ENCODE results near the gene NOTCH4.

The NOTCH4 gene

DNA sequence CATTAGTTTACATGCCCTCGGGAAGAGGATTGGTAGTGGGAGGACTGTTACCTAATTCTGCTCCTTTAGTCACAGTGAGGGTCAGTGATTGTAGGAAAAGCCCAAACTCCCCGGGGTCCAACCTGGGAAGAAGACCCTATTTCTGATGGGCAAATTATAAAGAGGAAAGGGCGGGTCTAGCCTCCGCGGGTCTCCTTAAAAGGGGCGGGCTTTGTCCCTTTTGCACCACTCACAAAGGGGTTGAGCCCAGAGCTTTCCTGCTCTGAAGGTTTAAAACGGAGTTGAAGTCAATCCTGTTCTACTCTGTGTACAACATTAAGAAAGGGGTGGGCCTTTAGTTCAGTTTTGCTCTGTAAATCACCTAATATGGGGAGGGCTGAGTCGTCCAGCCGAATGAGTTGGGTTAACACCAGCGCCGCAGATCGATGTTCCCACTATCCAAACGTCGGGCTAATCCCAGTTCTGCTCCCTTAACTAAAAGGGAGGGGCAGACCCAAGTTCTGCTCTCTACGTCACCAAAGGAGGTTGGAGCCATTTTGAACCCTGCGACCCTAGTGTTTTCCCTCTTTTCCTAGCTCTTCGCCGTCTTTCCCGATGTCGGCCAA lies 46.6 kb downstream of the NOTCH4 start:
- H3K27me3 ChIP-seq (ENCODE audit: insufficient read depth, low read length), result no peaks in the 10 kb centered on the region
- H3K36me3 ChIP-seq (ENCODE audit: insufficient read depth, low read depth, low read length), result peaks cover 38% of the 10 kb centered on the region
- no peaks in the 10 kb centered on the region for H3K9me3 ChIP-seq (ENCODE audit: insufficient read depth, low read depth, low read length)
- H3K27ac ChIP-seq (ENCODE audit: low read length), result peak overlapping the region; percentile 98
- peak overlapping the region; percentile 93 for H3K9ac ChIP-seq (ENCODE audit: low read depth, low read length)
- H3K4me3 ChIP-seq (ENCODE audit: low read length), result peak overlapping the region; percentile 88
- H3K4me1 ChIP-seq (ENCODE audit: insufficient read depth, low read length), result peaks cover 13% of the 10 kb centered on the region

DNA sequence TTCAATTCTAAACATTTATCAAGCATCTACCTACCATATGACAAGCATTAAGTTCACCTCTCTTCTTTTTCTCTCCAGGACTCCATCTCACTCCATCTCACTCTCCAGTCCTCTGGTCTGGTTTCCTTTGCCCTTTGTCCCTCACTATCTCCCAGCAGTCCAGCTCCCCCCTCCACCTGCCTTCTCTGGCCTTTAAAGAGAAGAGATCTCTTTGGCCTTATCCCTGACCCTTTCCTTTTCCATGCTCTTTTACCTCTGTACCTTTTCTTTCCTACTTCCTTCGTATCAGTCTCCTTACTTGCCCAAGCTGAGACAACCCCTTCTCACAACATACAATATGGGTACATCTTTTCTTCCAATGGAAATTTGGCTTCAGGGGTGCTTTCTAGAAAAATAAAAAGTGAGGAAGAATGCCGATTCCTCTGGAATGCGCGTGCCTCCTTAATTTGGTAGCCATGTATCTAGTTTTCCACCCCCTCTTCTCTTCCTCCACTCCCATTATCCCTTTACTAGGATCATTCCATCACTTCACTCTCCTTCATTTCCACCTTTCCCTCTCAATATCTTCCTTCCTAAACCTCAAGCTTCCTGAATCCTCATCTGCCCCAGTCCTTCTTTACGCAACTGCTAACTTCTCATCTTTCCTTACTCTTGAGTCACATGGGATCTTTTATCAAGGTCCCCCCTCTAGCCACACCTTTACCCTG lies 47.2 kb downstream of the NOTCH4 start:
- peak overlapping the region; percentile 88 for H3K4me3 ChIP-seq (ENCODE audit: low read length)
- no peaks in the 10 kb centered on the region for H3K27me3 ChIP-seq (ENCODE audit: insufficient read depth, low read length)
- H3K27ac ChIP-seq (ENCODE audit: low read length), result peak overlapping the region; percentile 98
- H3K36me3 ChIP-seq (ENCODE audit: insufficient read depth, low read depth, low read length), result peaks cover 38% of the 10 kb centered on the region
- peaks cover 13% of the 10 kb centered on the region for H3K4me1 ChIP-seq (ENCODE audit: insufficient read depth, low read length)
- no peaks in the 10 kb centered on the region for H3K9me3 ChIP-seq (ENCODE audit: insufficient read depth, low read depth, low read length)
- H3K9ac ChIP-seq (ENCODE audit: low read depth, low read length), result peak overlapping the region; percentile 93

GRCh38 chr6:32175711-32176475 lies 48.0 kb downstream of the NOTCH4 start, which contains the start of gene AGPAT1:
AGPAT1 (minus strand) TSS chr6:32176084; CDS start chr6:32171496, 4,588 bp downstream.
- Histone ChIP-seq H3K27ac (ENCODE audit: low read length) (peak within 1 kb of the TSS; percentile 98), H3K27me3 (ENCODE audit: insufficient read depth, low read length) (no peaks in the 10 kb centered on the region), H3K9ac (ENCODE audit: low read depth, low read length) (peak within 1 kb of the TSS; percentile 93), H3K4me3 (ENCODE audit: low read length) (peak within 1 kb of the TSS; percentile 88), H3K9me3 (ENCODE audit: insufficient read depth, low read depth, low read length) (no peaks in the 10 kb centered on the region), H3K36me3 (ENCODE audit: insufficient read depth, low read depth, low read length) (peaks cover 38% of the 10 kb centered on the region), H3K4me1 (ENCODE audit: insufficient read depth, low read length) (peaks cover 13% of the 10 kb centered on the region)

DNA sequence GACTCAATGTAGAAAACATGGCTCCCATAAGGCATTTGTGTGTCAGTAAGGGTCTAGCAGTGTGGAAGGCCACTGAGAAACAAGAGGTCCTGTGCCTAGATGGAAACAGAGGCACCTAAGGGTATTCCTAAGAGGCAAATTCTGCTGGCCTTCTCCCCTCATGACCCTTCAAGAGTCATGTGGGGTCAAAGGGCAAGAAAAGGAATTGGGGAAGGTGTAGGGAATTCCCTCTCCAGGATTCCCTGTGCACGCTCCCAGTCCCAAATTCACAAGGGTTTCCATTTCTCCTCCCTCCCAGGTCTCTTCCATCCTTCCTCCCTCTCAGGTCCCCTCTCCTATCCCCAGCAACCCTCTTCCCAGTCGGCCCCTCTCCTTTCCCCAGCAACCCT lies 48.6 kb downstream of the NOTCH4 start:
- Histone ChIP-seq H3K27me3 (ENCODE audit: insufficient read depth, low read length) (no peaks in the 10 kb centered on the region), H3K4me3 (ENCODE audit: low read length) (peak overlapping the region; percentile 88), H3K27ac (ENCODE audit: low read length) (no peak overlapping the region), H3K9ac (ENCODE audit: low read depth, low read length) (peak overlapping the region; percentile 85), H3K36me3 (ENCODE audit: insufficient read depth, low read depth, low read length) (peaks cover 38% of the 10 kb centered on the region), H3K4me1 (ENCODE audit: insufficient read depth, low read length) (peaks cover 13% of the 10 kb centered on the region), H3K9me3 (ENCODE audit: insufficient read depth, low read depth, low read length) (no peaks in the 10 kb centered on the region)

- peaks cover 13% of the 10 kb centered on the region for H3K4me1 ChIP-seq (ENCODE audit: insufficient read depth, low read length)
- peak overlapping the region; percentile 88 for H3K4me3 ChIP-seq (ENCODE audit: low read length)
- no peak overlapping the region for H3K9ac ChIP-seq (ENCODE audit: low read depth, low read length)
- peaks cover 39% of the 10 kb centered on the region for H3K36me3 ChIP-seq (ENCODE audit: insufficient read depth, low read depth, low read length)
- no peaks in the 10 kb centered on the region for H3K27me3 ChIP-seq (ENCODE audit: insufficient read depth, low read length)
- no peaks in the 10 kb centered on the region for H3K9me3 ChIP-seq (ENCODE audit: insufficient read depth, low read depth, low read length)
- no peak overlapping the region for H3K27ac ChIP-seq (ENCODE audit: low read length)
Measured at GRCh38 chr6:32174416-32174815, 49.5 kb downstream of the NOTCH4 start.

- no peaks in the 10 kb centered on the region for H3K27me3 ChIP-seq (ENCODE audit: insufficient read depth, low read length)
- H3K4me3 ChIP-seq (ENCODE audit: low read length), result no peak overlapping the region
- no peak overlapping the region for H3K27ac ChIP-seq (ENCODE audit: low read length)
- peaks cover 52% of the 10 kb centered on the region for H3K36me3 ChIP-seq (ENCODE audit: insufficient read depth, low read depth, low read length)
- no peaks in the 10 kb centered on the region for H3K9me3 ChIP-seq (ENCODE audit: insufficient read depth, low read depth, low read length)
- H3K4me1 ChIP-seq (ENCODE audit: insufficient read depth, low read length), result peaks cover 13% of the 10 kb centered on the region
- no peak overlapping the region for H3K9ac ChIP-seq (ENCODE audit: low read depth, low read length)
Measured at GRCh38 chr6:32173051-32173727, 50.7 kb downstream of the NOTCH4 start.

DNA sequence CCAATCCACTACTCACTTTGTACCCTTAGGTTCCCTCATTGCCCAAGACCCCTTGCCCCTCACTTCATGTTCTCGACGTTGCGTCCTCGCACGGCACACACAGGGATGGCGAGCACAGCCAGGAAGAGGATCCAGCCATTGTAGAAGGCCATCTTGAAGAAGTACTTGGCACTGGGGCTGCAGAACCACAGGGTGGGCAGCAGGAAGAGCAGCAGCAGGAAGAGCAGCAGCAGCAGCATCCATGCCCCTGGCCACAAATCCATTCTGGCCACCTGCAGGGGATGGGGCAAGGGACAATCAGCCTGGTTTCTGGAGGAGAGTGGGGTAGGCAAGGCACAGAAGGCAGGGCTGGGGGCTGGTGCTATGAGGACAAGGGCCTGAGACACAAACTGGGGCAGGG lies 52.6 kb downstream of the NOTCH4 start:
- no peak overlapping the region for H3K9ac ChIP-seq (ENCODE audit: low read depth, low read length)

GRCh38 chr6:32170294-32170693 lies 53.6 kb downstream of the NOTCH4 start:
- no peak overlapping the region for H3K9ac ChIP-seq (ENCODE audit: low read depth, low read length)
- no peak overlapping the region for H3K27ac ChIP-seq (ENCODE audit: low read length)
- H3K4me1 ChIP-seq (ENCODE audit: insufficient read depth, low read length), result peaks cover 5% of the 10 kb centered on the region
- no peaks in the 10 kb centered on the region for H3K9me3 ChIP-seq (ENCODE audit: insufficient read depth, low read depth, low read length)
- no peaks in the 10 kb centered on the region for H3K27me3 ChIP-seq (ENCODE audit: insufficient read depth, low read length)
- no peak overlapping the region for H3K4me3 ChIP-seq (ENCODE audit: low read length)
- peaks cover 61% of the 10 kb centered on the region for H3K36me3 ChIP-seq (ENCODE audit: insufficient read depth, low read depth, low read length)

More for the DNA sequence above, 52.6 kb downstream of the NOTCH4 start:
- Histone ChIP-seq H3K9me3 (ENCODE audit: insufficient read depth, low read depth, low read length) (no peaks in the 10 kb centered on the region), H3K4me3 (ENCODE audit: low read length) (no peak overlapping the region), H3K27ac (ENCODE audit: low read length) (no peak overlapping the region), H3K36me3 (ENCODE audit: insufficient read depth, low read depth, low read length) (peaks cover 66% of the 10 kb centered on the region), H3K4me1 (ENCODE audit: insufficient read depth, low read length) (peaks cover 7% of the 10 kb centered on the region), H3K27me3 (ENCODE audit: insufficient read depth, low read length) (no peaks in the 10 kb centered on the region)

DNA sequence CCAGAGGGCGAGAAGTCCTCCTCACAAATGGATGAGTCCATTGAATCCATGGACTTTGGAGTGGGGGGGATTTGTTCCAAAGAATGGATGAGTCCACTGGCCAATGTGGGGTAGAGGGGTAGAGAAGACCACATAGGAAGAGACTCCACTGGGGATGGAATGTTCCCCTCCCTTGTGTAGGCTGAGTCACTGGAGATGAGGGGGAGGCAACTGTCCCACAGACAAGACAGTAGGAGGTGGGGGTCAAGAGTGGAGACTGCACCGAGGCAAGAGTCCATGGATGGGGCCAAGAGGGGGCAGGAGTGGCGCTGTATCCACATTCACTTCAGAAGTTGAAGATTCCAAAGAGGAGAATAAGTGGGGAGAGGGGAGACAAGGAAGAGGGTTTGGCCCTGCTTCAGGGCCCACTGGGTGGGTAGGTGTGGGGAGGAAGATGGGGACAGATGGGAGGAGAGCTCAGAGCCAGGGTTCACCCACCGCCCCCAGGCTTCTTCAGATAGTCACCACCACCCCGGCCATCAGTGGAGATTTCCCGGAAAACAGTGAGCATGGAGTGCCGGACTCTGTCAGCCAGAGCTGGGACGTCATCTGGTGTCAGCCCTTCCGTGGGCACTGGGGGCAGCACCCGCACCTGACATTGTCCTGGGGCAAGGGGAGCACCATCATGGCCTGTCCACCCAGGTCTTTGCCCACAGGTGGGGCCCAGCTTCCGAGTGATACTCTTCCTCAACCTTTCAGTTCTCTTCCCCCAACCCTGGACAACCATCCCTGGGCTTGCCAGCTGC lies 54.9 kb downstream of the NOTCH4 start:
- no peak overlapping the region for H3K27ac ChIP-seq (ENCODE audit: low read length)
- H3K4me3 ChIP-seq (ENCODE audit: low read length), result no peak overlapping the region
- no peaks in the 10 kb centered on the region for H3K9me3 ChIP-seq (ENCODE audit: insufficient read depth, low read depth, low read length)
- no peaks in the 10 kb centered on the region for H3K4me1 ChIP-seq (ENCODE audit: insufficient read depth, low read length)
- H3K27me3 ChIP-seq (ENCODE audit: insufficient read depth, low read length), result no peaks in the 10 kb centered on the region
- H3K36me3 ChIP-seq (ENCODE audit: insufficient read depth, low read depth, low read length), result peaks cover 48% of the 10 kb centered on the region
- no peak overlapping the region for H3K9ac ChIP-seq (ENCODE audit: low read depth, low read length)

DNA sequence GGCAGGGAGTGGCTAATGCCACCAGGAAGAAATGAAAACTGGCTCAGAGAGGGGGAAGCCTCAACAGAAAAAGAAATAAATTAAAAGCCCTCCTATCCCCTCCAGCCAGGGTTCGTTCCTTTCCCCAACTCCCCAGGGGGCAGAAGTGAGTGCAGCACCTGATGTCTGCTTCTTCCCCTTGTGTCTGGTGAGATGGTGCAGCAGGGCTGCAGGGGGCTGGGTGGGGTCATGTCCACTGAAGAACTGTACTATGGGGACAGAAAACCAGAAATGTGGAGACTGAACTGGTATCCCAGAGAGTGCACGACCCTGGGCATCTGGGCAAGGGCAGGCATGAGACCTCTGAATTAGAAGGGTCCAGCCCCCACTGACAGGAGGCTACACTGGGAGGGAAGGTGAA lies 55.5 kb downstream of the NOTCH4 start:
- no peaks in the 10 kb centered on the region for H3K9me3 ChIP-seq (ENCODE audit: insufficient read depth, low read depth, low read length)
- H3K9ac ChIP-seq (ENCODE audit: low read depth, low read length), result no peak overlapping the region
- H3K27me3 ChIP-seq (ENCODE audit: insufficient read depth, low read length), result no peaks in the 10 kb centered on the region
- peaks cover 48% of the 10 kb centered on the region for H3K36me3 ChIP-seq (ENCODE audit: insufficient read depth, low read depth, low read length)
- no peak overlapping the region for H3K4me3 ChIP-seq (ENCODE audit: low read length)
- H3K4me1 ChIP-seq (ENCODE audit: insufficient read depth, low read length), result no peaks in the 10 kb centered on the region
- H3K27ac ChIP-seq (ENCODE audit: low read length), result no peak overlapping the region

DNA sequence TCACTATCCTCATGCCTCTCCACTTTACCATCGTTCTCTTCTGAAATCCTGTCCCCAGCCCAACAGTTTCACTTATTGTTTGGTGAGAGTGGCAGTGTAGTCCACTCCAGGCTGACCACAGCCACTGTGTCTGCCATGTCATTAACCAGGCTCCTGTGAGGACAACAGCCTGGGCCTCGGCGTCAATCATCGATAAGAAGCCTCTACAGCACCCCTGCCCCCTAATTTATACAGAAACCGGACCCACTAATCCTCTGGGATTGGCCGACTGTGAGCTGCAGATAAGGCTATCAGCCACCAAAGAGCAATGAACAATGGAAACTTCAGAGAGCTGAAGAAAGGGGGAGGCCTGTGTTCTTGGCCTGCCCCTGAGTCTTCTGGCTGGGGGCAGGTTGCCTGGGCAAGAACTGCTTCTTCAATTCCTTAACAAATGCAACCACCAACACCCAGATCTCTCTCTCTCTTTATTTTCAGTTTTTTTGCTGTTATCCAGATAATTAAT lies 56.1 kb downstream of the NOTCH4 start:
- Histone ChIP-seq H3K36me3 (ENCODE audit: insufficient read depth, low read depth, low read length) (peaks cover 51% of the 10 kb centered on the region), H3K4me1 (ENCODE audit: insufficient read depth, low read length) (no peaks in the 10 kb centered on the region), H3K4me3 (ENCODE audit: low read length) (no peak overlapping the region), H3K27me3 (ENCODE audit: insufficient read depth, low read length) (no peaks in the 10 kb centered on the region), H3K27ac (ENCODE audit: low read length) (no peak overlapping the region), H3K9me3 (ENCODE audit: insufficient read depth, low read depth, low read length) (no peaks in the 10 kb centered on the region), H3K9ac (ENCODE audit: low read depth, low read length) (no peak overlapping the region)
